Measurements from ENCODE around the gene UTP11.
"Not testable (repeated sequence)": the region's sequence is repeated elsewhere in the genome, so short reads cannot be mapped to it uniquely, and the experiment has no call there.

UTP11 gene

GRCh38 chr1:38027201-38028104, 14.9 kb downstream of the UTP11 start:
- in situ Hi-C loops (cut with HindIII; ENCODE audit: low sequenced_read_pairs) = no loop called here

GRCh38 chr1:38028105-38028591, 15.6 kb downstream of the UTP11 start:
- in situ Hi-C loops (cut with HindIII; ENCODE audit: low sequenced_read_pairs) = no loop called here

GRCh38 chr1:38028671-38029070, 16.1 kb downstream of the UTP11 start:
- in situ Hi-C loops (cut with HindIII; ENCODE audit: low sequenced_read_pairs) = no loop called here

- in situ Hi-C loops (cut with HindIII; ENCODE audit: low sequenced_read_pairs) = no loop called here
Measured at GRCh38 chr1:38029081-38029681, 16.6 kb downstream of the UTP11 start.

- in situ Hi-C loops (cut with HindIII; ENCODE audit: low sequenced_read_pairs) = no loop called here
Measured at GRCh38 chr1:38029685-38030511, 17.4 kb downstream of the UTP11 start.

GRCh38 chr1:38030596-38031512, 18.3 kb downstream of the UTP11 start:
- in situ Hi-C loops (cut with HindIII; ENCODE audit: low sequenced_read_pairs) = no loop called here

GRCh38 chr1:38031513-38031866, 19.0 kb downstream of the UTP11 start:
- in situ Hi-C loops (cut with HindIII; ENCODE audit: low sequenced_read_pairs) = no loop called here

GRCh38 chr1:38032992-38033391, 20.5 kb downstream of the UTP11 start:
- in situ Hi-C loops (cut with HindIII; ENCODE audit: low sequenced_read_pairs) = not testable (repeated sequence)

- in situ Hi-C loops (cut with HindIII; ENCODE audit: low sequenced_read_pairs) = no loop called here
Measured at GRCh38 chr1:38034871-38035270, 22.3 kb downstream of the UTP11 start.

GRCh38 chr1:38037221-38037939, 24.8 kb downstream of the UTP11 start:
- in situ Hi-C loops (cut with HindIII; ENCODE audit: low sequenced_read_pairs) = no loop called here

GRCh38 chr1:38038861-38039260, 26.3 kb downstream of the UTP11 start:
- in situ Hi-C loops (cut with HindIII; ENCODE audit: low sequenced_read_pairs) = no loop called here

- in situ Hi-C loops (cut with HindIII; ENCODE audit: low sequenced_read_pairs) = no loop called here
Measured at GRCh38 chr1:38039331-38040088, 27.0 kb downstream of the UTP11 start.

GRCh38 chr1:38041936-38042834, 29.7 kb downstream of the UTP11 start:
- in situ Hi-C loops (cut with HindIII; ENCODE audit: low sequenced_read_pairs) = no loop called here

GRCh38 chr1:38043036-38043747, 30.7 kb downstream of the UTP11 start:
- in situ Hi-C loops (cut with HindIII; ENCODE audit: low sequenced_read_pairs) = no loop called here

- in situ Hi-C loops (cut with HindIII; ENCODE audit: low sequenced_read_pairs) = no loop called here
Measured at GRCh38 chr1:38044221-38045215, 32.0 kb downstream of the UTP11 start.

Data from endothelial cell of hepatic sinusoid (primary cell).